OCI-M2 (cell line): ENCODE measurements around the gene TIFAB.
"Not testable (repeated sequence)": the region's sequence is repeated elsewhere in the genome, so short reads cannot be mapped to it uniquely, and the experiment has no call there.

ENCODE experiments used
- DNase-seq: peaks from one replicate; lab custom pipeline; 2025; ENCODE audit not compliant: unreplicated experiment; lab: John Stamatoyannopoulos, UW

TIFAB gene, protein sequence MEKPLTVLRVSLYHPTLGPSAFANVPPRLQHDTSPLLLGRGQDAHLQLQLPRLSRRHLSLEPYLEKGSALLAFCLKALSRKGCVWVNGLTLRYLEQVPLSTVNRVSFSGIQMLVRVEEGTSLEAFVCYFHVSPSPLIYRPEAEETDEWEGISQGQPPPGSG

DNA sequence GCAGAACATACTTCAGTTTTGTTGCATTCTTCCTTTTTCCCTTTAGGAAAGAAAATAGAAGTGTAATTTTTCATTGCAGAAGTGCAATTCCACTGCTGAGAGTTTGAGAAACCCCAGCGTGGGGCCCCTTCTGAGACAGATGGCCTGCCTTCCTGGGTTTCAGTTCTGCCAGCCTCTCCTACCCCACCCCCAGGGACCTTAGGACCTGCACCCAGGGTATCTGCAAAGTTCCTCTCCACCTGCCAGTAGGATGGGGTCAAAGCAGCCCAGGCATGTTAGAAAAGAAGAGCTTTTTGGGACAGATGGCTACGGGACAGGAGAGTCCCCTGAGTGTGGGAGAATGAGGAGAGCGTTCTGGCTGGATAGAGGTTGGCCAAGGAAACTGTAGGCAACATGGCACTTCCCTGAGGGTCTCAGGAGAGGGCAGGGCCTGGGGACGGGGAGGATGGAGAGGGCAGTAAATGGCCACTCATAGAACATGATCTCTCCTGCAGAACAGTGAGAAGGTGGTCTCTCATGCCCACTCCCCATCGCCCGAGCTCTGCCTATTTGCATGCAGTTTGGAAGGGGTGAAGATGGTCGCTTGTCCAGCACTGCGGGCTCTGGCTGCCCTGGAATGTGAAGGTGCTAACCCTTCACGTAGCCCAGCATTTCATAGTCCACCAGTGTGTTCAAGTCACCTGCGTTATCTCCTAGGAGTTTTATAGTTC lies at the start of gene TIFAB:
TSS of gene TIFAB (minus strand) at position 31 of the 710 bp plus-strand sequence. CDS start 2,412 bp downstream, outside the sequence.
- no peak for DNase-seq

DNA sequence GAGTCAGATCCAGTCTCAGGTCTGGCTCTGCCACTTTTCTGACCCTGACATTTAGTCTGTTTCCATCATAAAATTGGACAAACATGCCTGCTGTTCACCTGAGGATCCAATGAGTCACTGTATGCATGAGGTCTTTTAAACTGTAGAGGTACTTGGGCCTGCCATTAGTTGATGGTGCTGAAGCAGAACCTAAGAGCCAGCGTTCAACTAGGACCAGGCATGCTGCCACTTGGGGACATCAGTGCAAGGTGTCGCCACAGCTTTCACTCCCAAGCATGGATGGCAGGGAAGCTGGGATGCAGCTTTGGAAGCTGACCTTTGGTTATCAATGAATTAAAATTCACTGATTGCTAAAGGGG lies 46.5 kb upstream of the TIFAB start:
- no peak for DNase-seq

DNA sequence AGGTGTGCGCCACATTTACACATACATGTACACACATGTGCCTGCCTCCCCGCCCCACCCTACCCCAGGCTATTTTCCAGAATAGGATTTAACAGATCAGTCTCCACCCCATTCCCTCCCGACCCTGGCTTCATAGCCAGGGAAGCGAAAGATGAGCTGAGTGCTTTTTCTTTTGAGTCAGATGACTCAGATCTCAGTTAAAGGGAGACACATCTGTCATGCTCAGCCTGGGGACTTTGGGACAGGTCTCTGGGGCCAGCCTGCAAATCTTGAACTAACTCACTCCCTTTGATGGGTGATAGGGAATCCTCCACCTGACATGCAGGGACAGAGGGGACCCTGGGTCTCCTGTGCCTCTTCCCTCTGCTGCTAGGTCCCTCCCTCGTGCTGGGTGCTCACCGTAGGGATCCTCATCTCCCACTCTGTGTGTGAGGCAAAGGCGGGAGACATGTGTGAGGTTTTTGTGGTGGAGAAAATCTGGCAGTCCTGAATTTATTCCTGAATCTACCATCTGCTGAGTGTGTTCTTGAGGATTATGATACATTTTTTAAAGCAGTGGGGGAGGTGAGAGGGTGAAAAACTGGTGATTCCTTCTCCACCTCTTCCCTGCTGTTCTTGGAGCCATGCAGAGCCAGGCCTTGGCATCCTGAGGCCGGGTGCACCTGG lies 46.0 kb upstream of the TIFAB start:
- DNase-seq: no peak

DNA sequence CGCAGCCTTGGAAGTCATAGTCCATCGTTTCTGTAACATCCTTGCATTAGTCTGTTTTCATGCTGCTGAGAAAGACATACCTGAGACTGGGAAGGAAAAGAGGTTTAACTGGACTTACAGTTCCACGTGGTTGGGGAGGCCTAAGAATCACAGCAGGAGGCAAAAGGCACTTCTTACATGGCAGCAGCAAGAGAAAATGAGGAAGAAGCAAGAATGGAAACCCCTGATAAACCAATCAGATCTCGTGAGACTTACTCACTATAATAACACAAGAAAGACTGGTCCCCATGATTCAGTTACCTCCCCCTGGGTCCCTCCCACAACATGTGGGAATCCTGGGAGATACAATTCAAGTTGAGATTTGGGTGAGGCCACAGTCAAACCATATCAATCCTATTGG lies 43.4 kb upstream of the TIFAB start:
- not testable (repeated sequence) for DNase-seq

DNA sequence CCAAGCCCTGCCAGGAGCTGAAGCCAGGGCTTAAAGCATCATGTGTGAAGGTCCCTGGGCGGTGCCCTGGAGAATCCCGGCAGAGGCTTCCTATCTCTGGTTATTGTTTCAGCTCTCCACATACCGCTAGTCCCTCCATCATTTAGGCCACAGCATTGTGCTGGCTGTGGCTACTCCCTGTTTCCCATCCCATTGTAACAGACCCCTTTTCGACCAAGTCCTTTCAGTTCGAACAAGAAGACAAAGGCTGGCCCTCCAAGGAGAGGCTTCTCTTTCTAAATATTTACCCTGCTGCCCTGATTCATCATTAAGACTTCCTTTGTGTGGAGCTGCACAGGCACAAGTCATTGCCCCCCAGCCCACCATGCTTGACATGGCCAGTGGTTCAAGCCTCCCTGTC lies 42.0 kb upstream of the TIFAB start:
- DNase-seq: no peak

DNA sequence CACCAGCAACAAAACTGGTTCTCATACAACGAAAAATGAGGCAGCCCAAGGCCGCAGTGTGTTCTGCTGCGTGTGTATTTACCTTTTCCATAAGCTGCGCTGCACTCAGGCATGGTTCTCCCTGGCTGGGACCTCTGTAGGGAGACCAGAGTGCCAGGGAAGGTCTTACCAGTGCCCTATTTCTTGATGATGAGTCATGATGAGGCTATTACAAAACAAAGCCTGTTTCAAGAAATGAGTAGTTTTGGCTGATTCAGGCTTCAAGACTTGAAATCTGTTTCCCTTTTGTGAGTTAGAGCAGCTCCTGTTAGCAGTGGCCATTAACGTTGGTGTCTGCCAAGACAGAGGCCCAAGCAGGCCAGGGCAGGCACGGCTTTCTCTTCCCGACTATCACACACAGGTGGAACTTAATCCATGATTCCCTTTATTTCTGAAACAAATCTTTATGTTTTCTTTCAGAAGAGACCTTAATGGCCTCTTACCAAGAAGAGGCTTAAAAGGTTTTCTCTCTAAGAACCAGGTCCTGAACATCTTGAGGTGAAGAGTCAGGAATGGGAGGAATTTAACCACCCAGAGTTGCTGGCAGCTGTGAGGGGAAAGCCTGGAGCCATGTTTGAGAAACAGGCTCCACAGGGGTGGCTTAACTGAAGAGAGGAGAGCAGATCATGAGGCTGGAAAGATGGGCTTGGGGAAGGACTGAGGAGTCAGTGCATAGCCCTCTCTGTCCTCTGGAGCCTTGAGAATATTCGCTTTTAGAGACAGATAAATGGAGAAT lies 41.4 kb upstream of the TIFAB start:
- no peak for DNase-seq

DNA sequence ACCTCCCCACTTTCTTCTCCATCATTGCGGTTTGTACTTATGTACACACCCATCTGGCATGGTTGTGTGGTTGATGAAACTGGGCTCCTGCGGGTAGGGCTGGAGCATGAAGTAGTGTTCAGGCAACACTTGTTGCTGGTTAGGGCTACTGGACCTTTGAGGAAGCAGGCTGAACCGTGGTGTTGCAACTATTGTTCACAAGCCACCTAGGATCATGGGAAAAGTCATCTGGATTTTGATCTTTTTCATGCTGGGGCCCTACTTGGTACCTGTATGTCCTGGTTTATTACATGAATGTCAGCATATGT lies 40.1 kb upstream of the TIFAB start:
- no peak for DNase-seq

DNA sequence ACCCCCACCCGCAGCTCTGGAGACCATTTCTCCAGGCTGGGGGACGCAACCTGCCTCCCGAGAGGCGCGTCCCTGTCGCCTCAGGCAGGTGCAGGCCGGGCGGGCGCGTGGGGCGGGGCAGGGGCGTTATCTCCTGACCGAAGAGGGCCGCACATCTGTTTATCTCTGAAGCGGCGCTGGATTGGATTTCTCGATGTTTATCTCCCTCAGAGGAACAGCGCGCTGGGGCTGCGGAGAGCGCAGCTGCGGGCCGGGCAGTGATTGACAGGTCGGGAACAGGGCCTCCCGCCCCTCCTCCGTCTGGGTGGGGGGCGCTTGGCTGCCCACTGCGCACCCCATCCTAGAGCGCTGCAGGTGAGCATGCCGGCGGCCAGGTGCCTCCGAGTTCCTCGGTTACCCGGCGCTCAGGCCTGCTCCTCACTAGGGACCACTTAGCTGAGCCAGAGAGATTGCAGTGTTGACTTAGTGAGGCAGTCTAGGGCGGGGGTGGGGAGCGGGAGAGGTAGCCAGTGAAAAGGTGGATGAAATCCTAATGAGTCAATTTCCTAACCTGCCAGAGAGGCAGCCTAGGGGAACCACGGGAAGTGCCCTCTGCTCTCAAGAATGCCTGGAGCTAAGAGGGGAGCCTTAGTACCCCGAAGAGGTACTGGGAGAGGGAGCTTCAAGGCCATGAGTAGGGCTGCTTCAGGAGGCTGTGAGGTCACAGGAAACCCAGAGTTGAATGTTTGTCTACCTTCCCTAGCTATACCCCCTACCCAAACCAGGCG lies 39.6 kb upstream of the TIFAB start:
- DNase-seq: no peak

DNA sequence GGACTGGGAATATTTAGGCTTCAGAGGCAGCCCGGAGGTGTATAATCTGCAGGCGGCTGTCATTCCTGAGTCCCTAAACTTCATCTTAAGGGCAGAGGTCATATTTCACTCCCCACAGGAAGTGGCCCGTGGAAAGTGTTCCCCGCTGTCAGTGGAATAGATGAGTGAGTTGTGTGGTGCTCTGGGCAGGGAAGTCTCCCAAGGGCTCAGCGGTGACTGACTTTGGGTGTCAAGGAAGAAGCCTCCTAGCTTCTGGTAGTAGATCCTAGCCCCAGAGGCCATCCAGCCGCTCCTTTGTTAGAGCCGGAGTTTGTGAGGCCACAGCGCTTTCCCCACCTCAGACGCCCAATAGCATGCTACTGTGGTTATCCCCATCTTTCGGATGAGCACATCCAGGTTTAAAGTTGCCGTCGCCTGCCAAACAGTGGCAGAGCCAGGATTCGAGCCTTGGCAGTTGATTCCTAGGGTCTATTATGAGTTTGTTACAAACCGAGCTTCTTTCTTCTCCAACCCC lies 38.9 kb upstream of the TIFAB start:
- DNase-seq: no peak

DNA sequence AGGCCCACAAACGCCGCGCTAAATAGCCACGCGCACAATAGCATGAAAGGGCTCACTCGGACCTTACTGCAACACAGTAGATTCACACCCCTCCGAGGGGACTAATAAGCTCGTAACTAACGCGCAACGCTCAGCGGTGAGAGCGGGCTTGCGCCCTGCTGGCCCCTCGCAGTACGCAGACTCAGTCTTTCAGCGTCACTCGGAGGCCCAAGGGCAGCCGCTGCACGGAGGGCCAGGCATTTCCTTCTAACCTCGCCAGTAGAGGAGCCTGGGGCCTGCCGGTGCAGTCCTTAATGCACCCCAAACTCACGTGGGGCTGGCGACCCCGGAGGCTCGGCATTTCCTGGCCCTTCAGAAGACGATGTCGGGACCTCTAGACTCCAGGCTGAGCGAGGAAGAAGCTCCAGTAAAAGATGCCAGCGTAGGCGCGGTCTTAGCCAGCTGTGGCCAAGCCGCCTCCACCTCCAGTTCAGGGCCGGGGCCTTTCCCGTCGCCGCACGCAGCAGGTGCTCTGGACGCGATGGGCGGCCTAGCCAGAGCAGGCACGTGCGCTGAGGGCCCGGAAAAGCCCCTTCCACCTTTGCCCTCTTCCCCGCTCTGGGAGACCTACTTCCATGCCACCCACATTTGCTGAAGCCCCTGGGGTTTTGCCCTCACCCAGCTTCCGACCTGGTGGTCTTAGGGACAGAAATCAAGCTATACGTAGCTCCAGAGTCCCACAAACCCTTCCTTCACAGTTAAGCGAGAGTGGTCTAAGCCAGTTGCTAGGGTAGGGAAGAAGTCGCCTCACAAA lies 38.3 kb upstream of the TIFAB start:
- DNase-seq: no peak

DNA sequence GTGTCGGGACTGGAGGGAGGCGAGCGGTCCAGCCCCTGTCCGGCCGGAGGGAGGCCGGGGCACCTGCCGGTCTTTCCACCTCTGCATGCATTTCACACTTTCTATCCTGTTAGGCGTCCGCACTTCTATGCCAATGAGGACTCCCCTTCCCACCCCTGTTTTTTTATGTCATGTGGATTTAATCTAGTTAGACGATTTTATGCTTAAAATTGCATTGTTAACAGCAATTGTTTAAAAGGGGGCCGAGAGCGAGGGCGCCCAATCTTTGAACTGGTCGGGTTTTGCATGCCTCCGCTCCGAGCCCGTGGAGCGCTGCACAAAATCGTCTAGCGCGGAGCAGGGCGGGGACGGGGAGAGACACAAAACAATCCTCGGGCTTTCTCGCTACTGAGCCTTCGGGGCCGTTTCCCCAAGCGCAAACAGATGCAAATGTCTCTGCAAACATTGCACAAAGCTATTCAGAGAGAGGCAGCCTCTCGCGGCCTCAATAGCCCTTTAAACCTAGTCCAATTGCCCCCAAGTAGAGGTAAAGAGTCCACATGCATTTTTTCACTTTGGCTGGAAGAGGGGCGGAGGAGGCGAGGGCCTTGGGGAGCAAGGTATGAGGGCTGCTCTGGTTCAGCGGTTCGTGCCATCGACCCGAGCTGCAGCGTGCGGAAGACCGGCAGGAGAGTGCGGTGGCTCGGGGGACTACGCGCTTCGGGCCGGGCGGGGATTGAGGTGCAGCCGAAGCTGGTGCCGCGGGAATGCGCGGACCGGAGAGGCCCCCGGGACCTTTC lies 37.5 kb upstream of the TIFAB start:
- no peak for DNase-seq

DNA sequence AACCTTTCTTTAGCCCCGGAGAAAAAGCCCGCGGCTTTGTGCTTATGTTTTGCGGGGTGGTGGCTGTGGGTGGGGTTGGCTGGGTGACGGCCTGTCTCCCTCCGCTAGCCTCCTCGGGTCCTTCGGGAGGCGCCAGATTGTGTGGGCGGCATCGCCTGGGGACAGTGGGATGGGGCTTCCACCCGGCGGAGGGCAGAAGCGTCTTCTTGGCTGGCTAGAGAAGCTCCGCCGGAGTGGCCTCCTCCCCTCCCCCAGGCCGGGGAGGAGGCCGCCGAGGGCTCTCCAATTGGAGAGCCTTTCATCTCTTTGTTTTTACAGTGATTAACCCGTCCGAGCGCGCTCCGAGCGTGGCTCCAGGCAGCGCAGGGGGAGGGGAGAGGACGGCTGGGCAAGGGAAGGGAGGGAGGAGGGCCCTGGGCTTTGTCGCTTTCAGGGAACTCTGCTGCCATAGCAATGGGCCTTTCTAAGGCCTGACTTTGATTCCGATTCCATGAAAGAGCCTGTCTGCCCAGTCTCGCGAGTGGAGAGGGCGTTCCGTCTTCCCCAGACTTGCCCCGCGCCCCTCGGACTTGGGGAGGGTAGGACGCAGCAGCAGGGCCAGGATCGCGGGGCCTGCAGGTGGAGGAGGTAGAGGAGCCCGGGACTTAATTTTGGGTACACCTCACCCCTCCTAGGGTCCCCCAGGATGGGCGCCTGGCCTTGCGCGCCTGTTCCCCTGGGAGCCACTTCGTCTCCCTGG lies 36.7 kb upstream of the TIFAB start:
- DNase-seq: no peak

DNA sequence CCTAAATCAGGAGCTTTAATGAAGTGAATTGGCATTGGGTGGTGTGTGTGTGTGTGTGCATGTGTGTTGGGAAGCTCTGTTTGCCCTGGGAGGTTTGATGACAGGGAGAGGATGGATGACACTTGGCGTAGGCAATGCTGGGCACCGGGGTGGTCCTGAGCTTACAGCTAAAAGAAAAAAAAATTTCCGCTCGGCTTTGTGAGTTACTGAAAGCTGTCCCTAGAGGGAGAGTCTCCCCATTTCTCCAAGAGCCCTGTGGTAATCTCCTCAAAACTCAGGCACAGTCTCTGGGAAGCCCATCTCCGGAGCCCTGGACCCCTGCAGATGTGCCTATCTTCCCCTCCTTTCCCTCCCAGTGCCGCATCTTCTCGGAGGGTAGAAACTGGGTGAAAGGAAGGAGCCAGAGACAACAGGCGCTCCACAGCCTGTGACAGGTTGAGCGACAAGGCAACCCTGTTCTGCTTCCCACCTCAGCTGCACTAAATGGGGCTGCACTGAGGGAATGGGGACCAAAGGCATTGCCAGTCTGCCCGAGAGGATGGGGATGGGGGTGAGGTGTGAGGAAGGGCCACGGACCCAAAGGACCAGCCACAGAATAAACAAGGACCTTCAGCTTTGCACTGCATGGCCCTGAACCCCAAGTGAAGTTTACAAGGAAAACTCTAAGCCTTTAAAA lies 35.8 kb upstream of the TIFAB start:
- no peak for DNase-seq

DNA sequence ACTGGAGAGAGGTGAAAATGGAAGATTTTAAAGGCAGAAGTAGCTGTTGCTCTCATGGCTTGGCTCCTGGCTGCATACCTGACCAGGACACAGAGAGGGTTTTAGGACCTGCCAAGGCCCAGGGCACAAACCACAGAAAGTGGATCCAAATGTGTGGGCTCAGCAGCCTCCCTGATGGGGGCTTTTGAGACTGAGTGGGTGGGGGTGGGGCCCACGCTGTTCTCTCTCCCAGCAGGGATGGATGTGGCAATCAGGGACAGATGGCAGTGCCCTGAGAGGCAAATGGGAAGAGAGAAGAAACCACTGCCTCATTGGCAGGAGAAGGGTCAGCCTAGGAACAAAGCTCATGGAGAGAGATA lies 34.9 kb upstream of the TIFAB start:
- DNase-seq: no peak

DNA sequence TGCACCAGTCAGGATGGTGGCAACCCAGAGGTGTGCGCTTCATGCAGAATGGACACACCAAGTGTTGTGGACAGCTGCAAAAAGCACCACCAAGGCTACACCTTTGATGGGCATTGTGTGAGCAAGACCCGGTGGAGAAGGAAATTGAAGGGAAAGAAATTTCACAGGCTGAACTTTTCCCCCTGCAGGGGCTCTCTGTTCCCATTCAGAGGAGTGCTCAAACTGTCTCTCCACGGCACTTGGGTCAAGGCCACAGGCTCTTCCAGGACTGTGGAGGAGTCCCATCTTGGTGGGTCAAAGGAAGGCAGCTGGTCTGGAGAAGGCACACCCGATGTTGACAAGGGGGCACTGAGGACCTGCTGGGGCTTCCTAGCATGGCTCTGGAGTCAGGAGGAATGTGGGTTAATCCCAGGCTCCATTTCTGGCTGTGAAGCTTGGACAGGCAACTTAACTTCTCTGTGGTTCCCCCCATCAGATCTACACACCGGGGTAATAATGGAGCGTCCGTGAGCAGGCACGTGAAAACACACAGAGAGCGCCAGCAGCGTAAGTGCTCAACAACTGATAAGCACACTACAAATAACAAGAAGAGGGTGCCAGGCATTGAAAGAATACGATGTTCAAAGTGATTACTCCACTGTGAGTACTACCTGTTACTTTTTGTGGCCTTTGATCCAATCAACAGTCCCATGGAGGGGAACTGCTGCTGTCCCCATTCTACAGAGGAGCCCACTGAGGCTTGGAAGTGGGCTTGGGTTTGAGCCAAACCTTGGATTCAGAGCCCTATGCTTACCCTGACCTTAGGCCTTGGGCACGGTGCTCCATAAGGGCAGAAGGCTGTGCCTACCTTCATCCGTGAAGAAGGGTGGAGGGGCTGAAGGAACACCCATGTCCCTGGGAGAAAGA lies 34.2 kb upstream of the TIFAB start:
- DNase-seq: no peak

DNA sequence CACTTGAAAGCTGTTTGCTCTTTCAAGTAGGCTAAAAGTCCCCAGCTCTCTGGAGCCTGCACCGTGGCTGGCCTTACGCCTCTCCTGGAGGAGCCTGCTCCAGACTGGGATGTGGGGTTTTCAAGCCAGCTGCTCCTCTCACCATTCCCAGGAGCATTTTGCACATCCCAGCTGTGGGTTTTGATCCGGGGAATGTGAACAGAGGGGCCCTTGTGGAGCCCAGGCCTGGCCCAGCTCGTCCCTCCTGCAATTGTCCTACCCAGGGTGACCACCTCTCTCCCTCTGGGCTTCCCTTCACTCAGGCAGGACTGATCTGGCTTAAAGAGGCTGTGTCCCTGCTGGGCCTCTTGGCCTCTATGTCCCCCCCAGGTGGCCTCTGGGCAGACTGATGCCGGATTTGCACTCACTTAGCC lies 32.5 kb upstream of the TIFAB start:
- no peak for DNase-seq

DNA sequence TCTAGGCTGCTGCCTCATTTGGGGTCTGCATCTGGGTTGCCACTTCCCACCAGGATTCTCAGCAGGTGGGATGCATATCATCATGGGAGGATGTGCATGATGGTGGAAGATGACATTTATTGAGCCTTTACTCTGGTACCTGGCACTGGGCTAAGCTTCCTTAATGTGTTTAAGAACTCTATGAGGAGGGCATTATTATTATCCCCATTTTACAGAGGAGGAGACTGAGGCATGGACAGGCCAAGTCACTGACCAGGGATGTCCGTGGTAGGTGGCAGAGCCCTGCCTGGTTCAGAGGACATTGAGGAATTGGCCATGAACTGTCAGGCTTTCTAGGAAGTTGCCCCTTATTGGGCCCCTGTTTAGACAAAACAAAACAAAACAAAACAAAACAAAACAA lies 31.1 kb upstream of the TIFAB start:
- DNase-seq: no peak
